HUES6 (cell line): ENCODE data around the gene LRRC8D.
"Not testable (repeated sequence)": the region's sequence is repeated elsewhere in the genome, so short reads cannot be mapped to it uniquely, and the experiment has no call there.

Source experiments
- H3K27ac ChIP-seq: 2 replicates; pipeline ENCODE4 v1.7.0; 2013; ENCODE audit warnings: low read depth, mild to moderate bottlenecking, low read length, inconsistent platforms
- H3K27me3 ChIP-seq: 2 replicates; pipeline ENCODE4 v1.6.1; 2013; ENCODE audit warnings: low read length; ENCODE audit not compliant: control insufficient read depth, insufficient read depth
- H3K36me3 ChIP-seq: 2 replicates; pipeline ENCODE4 v1.6.1; 2013; ENCODE audit warnings: low read length; ENCODE audit not compliant: control insufficient read depth, insufficient read depth
- H3K4me1 ChIP-seq: 2 replicates; pipeline ENCODE4 v1.6.1; 2013; ENCODE audit warnings: low read length; ENCODE audit not compliant: control insufficient read depth, insufficient read depth
- H3K4me3 ChIP-seq: 2 replicates; pipeline ENCODE4 v1.5.1; 2013; ENCODE audit warnings: low read depth, low read length
- H3K9ac ChIP-seq: one replicate; pipeline ENCODE4 v1.6.1; 2013; ENCODE audit warnings: mild to moderate bottlenecking, low read length
- H3K9me3 ChIP-seq: 2 replicates; pipeline ENCODE4 v1.6.1; 2013; ENCODE audit warnings: low read depth, low read length; ENCODE audit not compliant: control insufficient read depth, insufficient read depth

The LRRC8D gene

DNA sequence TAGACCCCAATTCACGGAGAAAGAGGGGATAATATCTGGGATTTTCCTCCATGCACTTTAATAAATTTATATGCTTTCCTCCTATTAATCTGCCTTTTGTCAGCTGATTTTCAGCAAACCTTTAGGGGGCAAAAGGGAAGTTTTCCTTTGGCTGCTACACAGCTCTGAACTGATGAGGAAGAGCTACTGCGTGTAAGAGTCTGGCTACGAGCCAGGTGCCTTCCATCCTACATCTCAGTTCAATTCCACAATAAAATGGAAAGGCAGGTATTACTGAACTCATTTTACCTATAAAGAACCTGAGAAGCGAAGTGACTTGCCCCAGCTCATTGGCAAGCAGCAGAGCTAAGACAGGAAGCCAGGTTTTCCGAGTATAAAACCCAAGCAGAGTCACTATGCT, 145.8 kb downstream of the LRRC8D start:
- no peaks in the 10 kb centered on the region for H3K36me3 ChIP-seq
- no peaks in the 10 kb centered on the region for H3K9me3 ChIP-seq
- H3K4me3 ChIP-seq, result no peak overlapping the region
- H3K27me3 ChIP-seq, result no peaks in the 10 kb centered on the region
- H3K4me1 ChIP-seq, result 0 out of 2 replicates have a peak, but pooled peaks cover 2% of the 10 kb centered on the region
- no peak overlapping the region for H3K9ac ChIP-seq
- no peak overlapping the region for H3K27ac ChIP-seq

DNA sequence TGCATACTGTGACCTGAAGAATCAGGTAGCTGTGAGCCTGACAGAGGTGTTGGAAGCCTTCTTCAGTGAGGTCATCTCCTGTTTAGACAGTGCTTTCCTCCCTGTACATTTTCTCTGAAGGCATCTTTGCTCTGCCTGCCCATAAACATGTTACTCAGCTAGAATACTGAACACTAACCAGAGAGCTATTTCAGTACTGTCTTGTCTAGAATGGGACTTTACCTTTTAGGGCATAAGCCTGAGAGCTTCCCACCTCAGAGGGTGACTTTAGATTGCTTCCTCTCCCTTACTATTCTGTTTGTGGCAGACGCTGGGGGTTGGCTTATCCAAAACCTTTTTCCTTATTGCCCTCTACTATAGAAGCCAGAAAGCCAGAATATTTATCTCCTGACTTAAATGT, 150.8 kb downstream of the LRRC8D start:
- Histone ChIP-seq H3K4me3 (no peak overlapping the region), H3K9ac (no peak overlapping the region), H3K36me3 (no peaks in the 10 kb centered on the region), H3K27me3 (no peaks in the 10 kb centered on the region), H3K9me3 (no peaks in the 10 kb centered on the region), H3K27ac (no peak overlapping the region), H3K4me1 (peaks cover 5% of the 10 kb centered on the region; the same call in 1 of the 2 replicates)

DNA sequence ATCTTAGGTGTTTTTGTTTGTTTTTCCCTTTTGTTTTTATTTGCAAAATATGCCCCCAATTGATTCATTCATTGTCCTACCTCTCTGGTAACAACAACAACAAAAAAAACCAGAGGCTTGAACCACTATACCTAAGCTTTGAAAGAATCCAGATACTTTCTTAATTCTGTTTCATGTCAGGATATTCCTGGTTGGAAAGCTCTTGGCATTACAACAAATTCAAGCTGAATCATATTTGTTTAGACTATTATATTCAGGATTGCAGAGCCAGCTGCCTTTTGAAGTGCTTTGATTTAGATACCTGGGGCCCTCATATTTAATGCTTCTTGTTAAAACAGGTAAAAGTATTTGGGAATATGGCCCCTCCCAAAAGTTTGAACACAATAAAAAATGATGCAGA, 151.2 kb downstream of the LRRC8D start:
- no peaks in the 10 kb centered on the region for H3K36me3 ChIP-seq
- H3K4me3 ChIP-seq, result no peak overlapping the region
- H3K4me1 ChIP-seq, result peaks cover 5% of the 10 kb centered on the region; the same call in 1 of the 2 replicates
- no peak overlapping the region for H3K9ac ChIP-seq
- no peaks in the 10 kb centered on the region for H3K9me3 ChIP-seq
- H3K27ac ChIP-seq, result no peak overlapping the region
- no peaks in the 10 kb centered on the region for H3K27me3 ChIP-seq

DNA sequence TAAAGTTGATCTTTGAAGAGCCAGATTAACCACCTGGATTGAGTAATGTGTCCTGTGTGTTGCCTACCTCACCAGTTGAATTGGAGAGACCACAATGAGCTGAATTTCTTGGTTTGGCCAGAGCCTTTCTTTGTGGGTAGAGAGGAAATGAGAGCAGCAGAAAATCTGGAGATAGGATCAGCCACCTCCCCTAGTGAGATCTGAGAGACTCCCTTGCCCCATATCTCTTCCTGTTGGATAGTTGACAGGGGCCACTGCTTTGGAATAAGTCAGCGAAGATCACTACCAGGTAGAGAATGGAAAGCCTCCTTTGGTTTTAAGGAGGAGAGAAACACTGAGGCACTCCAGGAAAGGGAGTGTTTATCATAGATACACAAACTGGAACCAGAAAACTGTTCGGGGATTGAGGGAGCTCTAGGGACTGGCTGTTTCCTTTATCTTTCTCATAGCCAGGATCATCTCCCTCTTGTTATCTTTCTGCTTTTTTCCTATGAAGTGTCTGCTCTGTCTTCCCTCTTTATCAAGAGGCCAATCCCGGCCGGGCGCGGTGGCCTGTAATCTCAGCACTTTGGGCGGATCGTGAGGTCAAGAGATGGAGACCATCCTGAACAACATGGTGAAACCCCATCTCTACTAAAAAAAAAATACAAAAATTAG, 152.8 kb downstream of the LRRC8D start:
- no peaks in the 10 kb centered on the region for H3K9me3 ChIP-seq
- no peak overlapping the region for H3K9ac ChIP-seq
- H3K36me3 ChIP-seq, result no peaks in the 10 kb centered on the region
- H3K4me3 ChIP-seq, result no peak overlapping the region
- H3K4me1 ChIP-seq, result peaks cover 5% of the 10 kb centered on the region; the same call in 1 of the 2 replicates
- no peak overlapping the region for H3K27ac ChIP-seq
- H3K27me3 ChIP-seq, result no peaks in the 10 kb centered on the region

DNA sequence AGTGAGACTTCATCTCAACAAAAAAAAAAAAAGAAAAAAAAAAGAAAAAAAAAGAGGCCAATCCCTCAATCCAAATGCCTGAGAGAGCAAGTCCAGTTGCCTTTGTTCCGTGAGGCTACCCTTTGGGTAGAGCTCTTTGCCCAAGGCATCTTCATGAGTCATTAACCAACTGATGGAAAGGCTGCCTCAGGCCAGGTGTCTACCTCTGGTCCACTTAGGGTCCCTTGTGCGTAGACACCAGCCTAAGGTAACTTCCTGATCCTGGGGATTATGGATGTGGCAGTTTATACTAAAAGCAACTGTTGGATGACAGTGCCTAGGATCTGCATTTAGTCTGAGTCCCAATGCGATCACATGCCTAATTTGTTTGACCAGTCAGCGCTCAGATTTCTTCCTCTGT, 153.4 kb downstream of the LRRC8D start:
- Histone ChIP-seq H3K4me3 (no peak overlapping the region), H3K36me3 (no peaks in the 10 kb centered on the region), H3K9ac (no peak overlapping the region), H3K27me3 (no peaks in the 10 kb centered on the region), H3K4me1 (peaks cover 5% of the 10 kb centered on the region; the same call in 1 of the 2 replicates), H3K27ac (no peak overlapping the region), H3K9me3 (no peaks in the 10 kb centered on the region)

DNA sequence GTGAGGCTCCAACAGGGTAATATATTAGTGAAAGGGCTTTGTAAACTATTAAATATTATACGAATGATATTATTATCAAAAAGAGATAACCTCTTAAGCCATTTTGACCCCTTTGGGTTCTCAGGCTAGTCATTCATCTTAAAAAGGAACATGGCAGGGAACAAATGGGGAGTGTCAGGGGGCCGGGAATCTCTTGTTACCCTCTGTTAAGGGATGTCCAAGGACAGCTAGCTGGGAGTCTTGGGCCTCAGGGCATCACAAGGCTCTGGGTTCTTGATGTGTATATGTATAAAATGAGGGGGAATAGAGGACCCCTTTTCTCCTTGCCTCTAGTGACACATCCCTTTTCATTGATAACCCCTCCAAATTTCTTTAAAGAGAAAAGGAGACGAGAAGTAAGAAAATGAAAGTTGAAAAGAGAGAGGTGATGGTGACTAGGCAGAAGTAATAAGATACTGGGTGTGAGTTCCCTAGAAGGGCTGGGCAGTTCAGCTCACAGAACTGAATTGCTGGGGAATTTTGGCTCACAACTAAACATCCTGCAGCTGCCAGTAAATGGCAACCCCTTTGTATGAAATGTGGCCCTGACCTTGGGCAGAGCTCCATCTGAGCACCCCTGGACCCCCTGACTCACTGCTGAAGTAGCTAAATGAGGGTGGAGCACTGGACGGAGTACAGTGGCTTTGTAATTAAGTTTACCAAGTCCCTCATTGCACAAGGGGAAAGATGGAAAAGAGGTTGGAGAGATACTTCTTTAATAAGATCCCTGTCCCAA, 154.1 kb downstream of the LRRC8D start:
- Histone ChIP-seq H3K4me1 (peaks cover 5% of the 10 kb centered on the region; the same call in 1 of the 2 replicates), H3K27ac (no peak overlapping the region), H3K4me3 (no peak overlapping the region), H3K9ac (no peak overlapping the region), H3K9me3 (no peaks in the 10 kb centered on the region), H3K27me3 (no peaks in the 10 kb centered on the region), H3K36me3 (no peaks in the 10 kb centered on the region)

DNA sequence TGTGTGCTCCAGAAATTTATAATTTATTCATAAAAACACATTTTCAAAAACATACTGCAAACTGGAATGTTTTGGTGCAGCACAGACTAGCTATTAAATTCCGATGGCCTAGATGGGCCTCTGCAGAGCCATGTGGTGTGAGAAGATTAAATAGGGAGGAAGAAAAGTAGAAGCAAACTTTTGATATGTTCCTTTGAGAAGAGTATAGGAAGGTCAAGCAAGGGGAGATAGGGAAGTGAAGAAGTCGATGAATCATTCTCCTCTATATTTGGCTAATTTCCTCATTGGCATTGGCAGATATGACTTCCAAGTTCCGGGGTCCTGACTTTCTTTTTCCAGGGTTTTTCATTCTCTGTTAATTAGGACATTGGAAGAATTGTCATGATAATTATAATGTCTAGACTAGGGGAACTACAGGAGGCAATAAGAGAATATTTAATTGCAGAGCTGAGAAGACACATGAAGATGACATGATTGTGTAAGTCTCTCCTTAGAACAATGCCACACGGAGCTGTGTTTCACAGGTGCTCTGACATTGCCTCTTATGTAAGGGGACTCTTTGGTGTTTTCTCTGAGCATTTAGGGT, 154.8 kb downstream of the LRRC8D start:
- Histone ChIP-seq H3K4me3 (no peak overlapping the region), H3K9ac (no peak overlapping the region), H3K27me3 (no peaks in the 10 kb centered on the region), H3K36me3 (no peaks in the 10 kb centered on the region), H3K9me3 (no peaks in the 10 kb centered on the region), H3K27ac (no peak overlapping the region), H3K4me1 (peaks cover 8% of the 10 kb centered on the region; the same call in 1 of the 2 replicates)

DNA sequence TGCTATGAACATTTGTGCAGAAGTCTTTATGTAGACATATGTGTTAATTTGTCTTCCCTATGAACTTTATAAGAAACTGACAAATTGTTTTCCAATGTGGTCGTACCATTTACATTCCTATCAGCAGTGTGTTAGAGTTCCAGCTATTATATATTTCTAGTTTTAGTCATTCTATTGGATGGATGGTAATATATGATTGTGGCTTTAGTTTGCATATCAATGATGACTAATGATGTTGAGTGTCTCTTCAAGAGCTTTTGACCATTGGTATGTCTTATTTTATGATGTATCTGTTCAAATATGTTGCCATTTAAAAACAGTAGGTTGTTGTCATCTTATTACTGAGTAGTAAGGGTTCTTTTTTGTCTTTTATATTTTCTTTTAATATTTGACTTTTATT, 157.9 kb downstream of the LRRC8D start:
- Histone ChIP-seq H3K4me1 (peaks cover 4% of the 10 kb centered on the region; the same call in 1 of the 2 replicates), H3K27me3 (no peaks in the 10 kb centered on the region), H3K9me3 (no peaks in the 10 kb centered on the region), H3K9ac (no peak overlapping the region), H3K4me3 (no peak overlapping the region), H3K27ac (no peak overlapping the region), H3K36me3 (no peaks in the 10 kb centered on the region)

DNA sequence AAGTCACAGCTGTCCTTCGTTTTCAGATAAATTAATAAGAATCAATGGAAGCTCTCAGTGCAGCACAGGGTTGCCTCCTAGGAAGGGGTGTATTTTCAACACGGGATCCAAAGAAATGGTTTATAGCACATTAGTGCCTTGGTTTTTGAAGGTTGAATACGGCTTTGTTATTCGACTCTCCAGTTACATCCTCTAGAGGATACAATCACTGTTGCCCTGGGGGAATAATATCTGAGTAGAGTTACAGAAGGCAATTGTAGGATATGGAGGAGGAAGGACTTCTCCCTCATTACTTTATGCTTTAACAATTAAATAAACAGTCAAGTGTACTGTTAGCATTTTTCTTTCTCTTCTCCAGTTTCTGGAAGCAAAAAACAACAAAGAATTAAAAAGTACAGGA, 159.8 kb downstream of the LRRC8D start:
- H3K27me3 ChIP-seq, result no peaks in the 10 kb centered on the region
- H3K4me1 ChIP-seq, result peaks cover 4% of the 10 kb centered on the region; the same call in 1 of the 2 replicates
- no peak overlapping the region for H3K9ac ChIP-seq
- H3K27ac ChIP-seq, result no peak overlapping the region
- no peaks in the 10 kb centered on the region for H3K36me3 ChIP-seq
- no peak overlapping the region for H3K4me3 ChIP-seq
- no peaks in the 10 kb centered on the region for H3K9me3 ChIP-seq

DNA sequence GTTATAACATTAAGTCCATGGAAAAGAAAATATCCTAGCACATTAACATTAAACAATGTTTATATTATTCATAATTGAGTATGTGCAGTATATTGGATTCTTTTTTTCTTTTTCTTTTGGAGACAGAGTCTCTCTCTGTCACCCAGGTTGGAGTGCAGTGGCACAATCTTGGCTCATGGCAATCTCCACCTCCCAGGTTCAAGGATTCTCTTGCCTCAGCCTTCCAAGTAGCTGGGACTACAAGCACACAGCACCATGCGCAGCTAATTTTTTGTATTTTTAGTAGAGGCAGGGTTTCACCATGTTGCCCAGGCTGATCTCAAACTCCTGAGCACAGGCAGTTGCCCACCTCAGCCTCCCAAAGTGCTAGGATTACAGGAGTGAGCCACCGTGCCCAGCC, 162.0 kb downstream of the LRRC8D start:
- H3K27ac ChIP-seq, result not testable (repeated sequence)

DNA sequence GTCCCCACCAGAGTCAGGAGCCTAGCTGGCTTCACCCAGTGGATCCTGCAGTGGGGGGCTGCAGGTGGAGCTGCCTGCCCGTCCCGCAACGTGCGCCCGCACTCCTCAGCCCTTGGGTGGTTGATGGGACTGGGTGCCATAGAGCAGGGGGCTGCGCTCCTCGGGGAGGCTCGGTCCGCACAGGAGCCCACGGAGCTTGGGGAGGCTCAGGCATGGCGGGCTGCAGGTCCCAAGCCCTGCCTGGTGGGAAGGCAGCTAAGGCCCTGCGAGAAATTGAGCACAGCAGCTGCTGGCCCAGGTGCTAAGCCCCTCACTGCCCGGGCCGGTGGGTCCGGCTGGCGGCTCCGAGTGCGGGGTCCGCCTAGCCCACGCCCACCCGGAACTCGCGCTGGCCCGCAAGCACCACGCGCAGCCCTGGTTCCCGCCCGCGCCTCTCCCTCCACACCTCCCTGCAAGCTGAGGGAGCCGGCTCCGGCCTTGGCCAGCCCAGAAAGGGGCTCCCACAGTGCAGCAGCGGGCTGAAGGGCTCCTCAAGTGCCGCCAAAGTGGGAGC, 163.8 kb downstream of the LRRC8D start:
- H3K27ac ChIP-seq, H3K9ac ChIP-seq, H3K36me3 ChIP-seq, H3K4me1 ChIP-seq, H3K4me3 ChIP-seq, H3K27me3 ChIP-seq, H3K9me3 ChIP-seq: not testable (repeated sequence)

More for the DNA sequence above, 162.0 kb downstream of the LRRC8D start:
- H3K9ac ChIP-seq, H3K27me3 ChIP-seq, H3K9me3 ChIP-seq, H3K4me3 ChIP-seq, H3K4me1 ChIP-seq, H3K36me3 ChIP-seq: not testable (repeated sequence)
